Raji (cell line): ENCODE measurements around the gene UNC45A.

Source experiments
- POLR2A ChIP-seq: IDR thresholded peaks from 2 replicates; pipeline ENCODE4 v1.6.1; 2011; ENCODE audit warnings: low read depth, low read length, control low read depth; ENCODE audit not compliant: insufficient read depth

Gene UNC45A, protein sequence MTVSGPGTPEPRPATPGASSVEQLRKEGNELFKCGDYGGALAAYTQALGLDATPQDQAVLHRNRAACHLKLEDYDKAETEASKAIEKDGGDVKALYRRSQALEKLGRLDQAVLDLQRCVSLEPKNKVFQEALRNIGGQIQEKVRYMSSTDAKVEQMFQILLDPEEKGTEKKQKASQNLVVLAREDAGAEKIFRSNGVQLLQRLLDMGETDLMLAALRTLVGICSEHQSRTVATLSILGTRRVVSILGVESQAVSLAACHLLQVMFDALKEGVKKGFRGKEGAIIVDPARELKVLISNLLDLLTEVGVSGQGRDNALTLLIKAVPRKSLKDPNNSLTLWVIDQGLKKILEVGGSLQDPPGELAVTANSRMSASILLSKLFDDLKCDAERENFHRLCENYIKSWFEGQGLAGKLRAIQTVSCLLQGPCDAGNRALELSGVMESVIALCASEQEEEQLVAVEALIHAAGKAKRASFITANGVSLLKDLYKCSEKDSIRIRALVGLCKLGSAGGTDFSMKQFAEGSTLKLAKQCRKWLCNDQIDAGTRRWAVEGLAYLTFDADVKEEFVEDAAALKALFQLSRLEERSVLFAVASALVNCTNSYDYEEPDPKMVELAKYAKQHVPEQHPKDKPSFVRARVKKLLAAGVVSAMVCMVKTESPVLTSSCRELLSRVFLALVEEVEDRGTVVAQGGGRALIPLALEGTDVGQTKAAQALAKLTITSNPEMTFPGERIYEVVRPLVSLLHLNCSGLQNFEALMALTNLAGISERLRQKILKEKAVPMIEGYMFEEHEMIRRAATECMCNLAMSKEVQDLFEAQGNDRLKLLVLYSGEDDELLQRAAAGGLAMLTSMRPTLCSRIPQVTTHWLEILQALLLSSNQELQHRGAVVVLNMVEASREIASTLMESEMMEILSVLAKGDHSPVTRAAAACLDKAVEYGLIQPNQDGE

DNA sequence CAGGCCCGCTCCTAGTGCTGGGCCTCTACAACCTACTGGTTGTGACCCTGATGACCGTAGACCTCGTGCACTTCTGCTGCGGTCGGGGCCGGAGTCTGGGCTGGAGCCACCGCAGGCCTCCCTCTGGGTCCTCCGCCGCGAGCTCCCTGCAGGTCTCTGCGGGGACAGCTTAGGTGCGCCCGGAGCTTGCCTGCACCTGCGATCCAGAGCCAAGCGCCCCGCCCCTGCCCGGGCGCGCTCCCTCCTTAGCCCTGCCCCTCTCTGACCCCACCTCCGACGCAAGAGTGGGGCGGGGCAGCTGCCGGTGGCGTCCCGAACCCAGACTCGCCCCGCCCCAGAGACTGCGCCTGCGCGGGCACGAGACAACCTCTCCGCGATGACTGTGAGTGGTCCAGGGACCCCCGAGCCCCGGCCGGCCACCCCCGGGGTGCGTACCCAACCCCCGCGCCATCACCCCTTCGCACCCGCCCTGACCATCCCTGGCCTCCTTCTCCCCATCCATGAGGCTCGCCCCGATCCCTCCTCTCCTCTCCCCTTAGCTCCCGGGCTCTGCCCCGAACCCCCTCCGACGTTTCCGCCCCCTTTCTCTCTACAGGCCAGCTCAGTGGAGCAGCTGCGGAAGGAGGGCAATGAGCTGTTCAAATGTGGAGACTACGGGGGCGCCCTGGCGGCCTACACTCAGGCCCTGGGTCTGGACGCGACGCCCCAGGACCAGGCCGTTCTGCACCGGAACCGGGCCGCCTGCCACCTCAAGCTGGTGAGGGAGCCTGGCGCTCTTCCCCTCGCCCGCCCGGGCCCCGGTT lies at the start of gene UNC45A:
UNC45A (plus strand) TSS at position 337 of the 803 bp plus-strand sequence; CDS start at position 377, 40 bp downstream.
- TF ChIP-seq POLR2A = peak; percentile 72

DNA sequence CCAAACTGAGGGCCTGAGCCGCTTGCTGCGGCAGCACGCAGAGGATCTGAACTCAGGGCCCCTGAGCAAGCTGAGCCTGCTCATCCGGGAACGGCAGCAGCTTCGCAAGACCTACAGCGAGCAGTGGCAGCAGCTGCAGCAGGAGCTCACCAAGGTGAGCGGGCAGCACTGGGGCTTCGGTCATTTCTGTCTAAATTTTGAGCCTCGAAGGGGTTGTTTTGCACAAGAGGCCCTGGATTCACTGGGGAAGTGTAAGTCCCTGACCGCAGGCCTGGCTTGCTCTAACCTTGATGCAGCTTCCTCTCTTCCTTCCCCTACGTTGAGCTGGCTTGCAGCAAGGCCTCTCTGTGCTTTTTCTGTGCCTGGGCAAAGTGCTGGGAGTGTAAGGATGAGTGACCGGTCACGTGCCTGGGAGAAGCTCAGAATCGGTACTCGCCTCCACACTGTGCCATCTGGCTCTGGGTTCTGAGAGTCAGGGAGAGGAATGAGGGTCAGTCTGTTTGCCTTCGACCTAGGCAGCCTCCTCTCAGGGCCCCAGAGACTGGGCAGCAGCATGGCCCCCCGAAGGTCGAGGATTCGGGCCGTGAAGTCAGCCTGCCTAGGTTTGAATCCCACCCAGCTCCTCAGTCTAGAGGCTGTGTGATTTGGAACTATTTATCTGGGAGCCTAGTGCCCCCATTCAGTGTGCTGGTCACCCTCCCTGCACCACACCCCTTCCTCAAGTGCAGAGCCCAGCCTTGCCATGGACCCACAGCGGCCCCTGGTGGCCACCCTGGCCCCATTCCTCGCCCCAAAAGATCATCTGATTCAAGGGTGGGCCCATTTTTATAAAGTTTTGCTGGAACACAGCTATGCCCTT lies 49.4 kb upstream of the UNC45A start:
- no peak for TF ChIP-seq POLR2A

DNA sequence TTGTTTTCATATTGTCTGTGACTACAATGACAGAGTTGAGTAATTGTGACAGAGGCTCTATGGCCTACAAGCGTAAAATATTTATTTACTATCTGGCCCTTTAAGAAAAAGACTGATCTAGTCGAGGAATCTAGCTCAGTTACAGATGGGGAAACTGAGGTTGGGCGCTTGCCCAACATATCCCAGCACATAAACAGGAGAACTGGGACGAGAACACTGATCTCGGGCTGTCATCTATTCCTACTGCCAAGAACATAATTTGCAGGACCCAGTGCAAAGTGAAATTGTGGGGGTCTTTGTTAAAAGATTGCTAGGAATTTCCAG lies 48.8 kb upstream of the UNC45A start:
- no peak for TF ChIP-seq POLR2A

DNA sequence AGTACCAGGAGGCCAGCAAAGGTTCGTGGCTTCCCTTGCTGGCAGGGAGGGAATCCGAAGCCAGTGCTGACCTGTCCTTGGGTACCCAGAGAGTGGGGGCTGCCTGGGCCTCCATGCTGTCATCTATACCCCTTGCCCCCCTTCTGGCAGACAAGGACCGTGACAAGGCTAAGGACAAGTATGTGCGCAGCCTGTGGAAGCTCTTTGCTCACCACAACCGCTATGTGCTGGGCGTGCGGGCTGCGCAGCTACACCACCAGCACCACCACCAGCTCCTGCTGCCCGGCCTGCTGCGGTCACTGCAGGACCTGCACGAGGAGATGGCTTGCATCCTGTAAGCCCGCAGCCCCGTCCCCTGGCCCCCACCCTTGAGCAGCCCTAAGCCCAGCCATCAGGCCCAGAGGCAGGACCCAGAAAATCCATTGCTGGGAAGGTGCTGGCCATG lies 48.0 kb upstream of the UNC45A start:
- TF ChIP-seq POLR2A = no peak

DNA sequence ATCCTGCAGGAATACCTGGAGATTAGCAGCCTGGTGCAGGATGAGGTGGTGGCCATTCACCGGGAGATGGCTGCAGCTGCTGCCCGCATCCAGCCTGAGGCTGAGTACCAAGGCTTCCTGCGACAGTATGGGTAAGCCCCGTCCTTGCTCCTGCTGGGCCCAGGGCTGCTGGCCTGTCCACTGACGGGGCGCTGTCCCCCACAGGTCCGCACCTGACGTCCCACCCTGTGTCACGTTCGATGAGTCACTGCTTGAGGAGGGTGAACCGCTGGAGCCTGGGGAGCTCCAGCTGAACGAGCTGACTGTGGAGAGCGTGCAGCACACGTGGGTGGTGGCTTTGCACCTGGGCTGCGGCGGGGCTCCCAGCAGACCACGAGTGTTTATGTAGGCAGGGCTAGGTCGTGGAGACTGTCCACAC lies 45.8 kb upstream of the UNC45A start:
- TF ChIP-seq POLR2A = no peak

DNA sequence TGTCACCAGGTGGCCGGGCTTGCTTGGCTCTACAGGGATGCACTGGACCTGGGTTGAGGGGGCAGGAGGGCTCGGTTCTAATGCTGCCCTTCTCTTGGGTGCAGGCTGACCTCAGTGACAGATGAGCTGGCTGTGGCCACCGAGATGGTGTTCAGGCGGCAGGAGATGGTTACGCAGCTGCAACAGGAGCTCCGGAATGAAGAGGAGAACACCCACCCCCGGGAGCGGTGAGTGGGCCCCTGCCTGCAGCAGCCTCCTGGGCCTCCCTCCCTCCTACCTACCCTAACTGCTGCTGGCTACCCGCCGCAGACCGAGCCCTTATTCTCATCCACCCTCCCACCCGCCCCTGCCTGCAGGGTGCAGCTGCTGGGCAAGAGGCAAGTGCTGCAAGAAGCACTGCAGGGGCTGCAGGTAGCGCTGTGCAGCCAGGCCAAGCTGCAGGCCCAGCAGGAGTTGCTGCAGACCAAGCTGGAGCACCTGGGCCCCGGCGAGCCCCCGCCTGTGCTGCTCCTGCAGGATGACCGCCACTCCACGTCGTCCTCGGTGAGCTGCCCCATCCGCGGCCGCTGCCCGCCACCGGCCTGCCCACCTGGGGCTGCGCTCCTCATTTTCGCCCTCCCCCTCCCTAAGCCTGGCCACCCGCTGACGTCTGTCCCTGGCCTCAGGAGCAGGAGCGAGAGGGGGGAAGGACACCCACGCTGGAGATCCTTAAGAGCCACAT lies 45.2 kb upstream of the UNC45A start:
- TF ChIP-seq POLR2A = no peak

DNA sequence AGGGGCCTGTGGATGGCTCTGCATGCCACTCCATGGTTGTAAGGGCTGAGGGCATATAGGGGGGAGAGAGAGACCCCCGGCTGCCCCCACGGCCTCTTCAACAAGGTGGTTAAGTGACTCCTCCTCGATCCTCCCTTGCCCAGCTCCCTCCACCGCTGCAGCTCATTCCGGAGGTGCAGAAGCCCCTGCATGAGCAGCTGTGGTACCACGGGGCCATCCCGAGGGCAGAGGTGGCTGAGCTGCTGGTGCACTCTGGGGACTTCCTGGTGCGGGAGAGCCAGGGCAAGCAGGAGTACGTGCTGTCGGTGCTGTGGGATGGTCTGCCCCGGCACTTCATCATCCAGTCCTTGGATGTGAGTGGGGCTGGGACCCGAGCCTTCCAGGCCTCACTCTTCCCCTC lies 44.2 kb upstream of the UNC45A start:
- no peak for TF ChIP-seq POLR2A

DNA sequence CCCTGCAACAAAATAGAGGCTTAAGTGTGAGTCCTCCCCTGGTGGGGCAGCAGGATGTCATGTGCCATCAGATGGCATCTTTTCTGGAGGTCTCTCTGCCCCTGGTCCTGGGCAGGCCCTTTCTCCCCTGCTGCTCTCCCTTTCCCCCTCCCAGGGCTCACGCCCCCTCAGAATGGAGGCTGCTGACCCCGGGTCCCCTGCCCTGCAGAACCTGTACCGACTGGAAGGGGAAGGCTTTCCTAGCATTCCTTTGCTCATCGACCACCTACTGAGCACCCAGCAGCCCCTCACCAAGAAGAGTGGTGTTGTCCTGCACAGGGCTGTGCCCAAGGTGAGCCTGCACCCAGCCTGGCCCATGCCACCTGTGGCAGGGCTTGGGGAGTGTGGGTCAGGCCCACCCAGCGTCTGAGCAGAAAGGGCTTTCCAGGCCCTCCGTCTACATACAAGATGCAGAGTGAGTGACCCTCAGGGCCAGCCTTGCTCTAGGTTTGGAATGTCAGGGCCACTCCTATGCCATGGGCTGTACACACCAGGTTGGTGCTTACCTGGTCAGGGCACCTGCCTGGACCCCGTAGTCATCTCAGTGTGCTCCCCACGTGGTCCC lies 43.6 kb upstream of the UNC45A start:
- no peak for TF ChIP-seq POLR2A

DNA sequence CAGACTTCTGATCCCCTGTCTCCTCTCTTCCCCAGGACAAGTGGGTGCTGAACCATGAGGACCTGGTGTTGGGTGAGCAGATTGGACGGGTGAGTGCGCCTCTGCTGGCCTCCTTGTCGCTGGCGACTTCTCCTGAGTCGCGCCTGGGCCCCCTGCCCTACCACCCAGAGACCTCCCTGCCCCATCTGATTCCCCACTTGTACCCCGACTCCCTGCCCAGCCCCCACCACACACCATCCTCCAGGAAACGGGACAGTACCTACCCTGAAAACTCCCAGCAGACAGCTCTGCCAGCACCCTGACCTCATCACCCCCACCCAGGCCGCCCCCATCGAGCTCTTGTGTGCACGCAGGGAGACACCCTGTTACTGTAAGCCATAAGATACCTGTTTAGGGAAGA lies 43.1 kb upstream of the UNC45A start:
- no peak for TF ChIP-seq POLR2A

DNA sequence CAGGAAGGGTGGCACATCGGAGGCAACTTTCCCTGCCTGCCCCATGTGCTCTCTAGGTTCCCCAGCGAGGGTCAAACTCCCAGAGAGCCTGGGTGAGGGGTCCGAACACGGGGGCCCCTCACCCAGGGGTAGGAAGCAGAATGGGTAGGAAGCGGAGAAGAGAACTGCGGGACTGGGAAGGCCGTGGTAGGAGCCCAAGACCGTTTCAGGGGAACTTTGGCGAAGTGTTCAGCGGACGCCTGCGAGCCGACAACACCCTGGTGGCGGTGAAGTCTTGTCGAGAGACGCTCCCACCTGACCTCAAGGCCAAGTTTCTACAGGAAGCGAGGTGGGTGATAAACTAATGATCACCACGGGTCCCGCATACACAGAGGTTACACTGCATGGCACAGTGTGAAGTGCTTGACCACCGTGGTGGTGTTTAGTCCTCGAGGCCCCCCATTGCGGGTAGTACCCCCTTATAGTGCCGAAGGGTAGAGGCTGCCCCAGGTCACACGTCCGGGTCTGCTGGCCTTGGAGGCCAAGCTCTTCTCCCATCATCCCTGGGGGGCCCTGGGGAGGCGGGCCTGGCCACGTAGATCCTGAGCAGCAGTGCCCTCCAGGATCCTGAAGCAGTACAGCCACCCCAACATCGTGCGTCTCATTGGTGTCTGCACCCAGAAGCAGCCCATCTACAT lies 42.4 kb upstream of the UNC45A start:
- TF ChIP-seq POLR2A = no peak

DNA sequence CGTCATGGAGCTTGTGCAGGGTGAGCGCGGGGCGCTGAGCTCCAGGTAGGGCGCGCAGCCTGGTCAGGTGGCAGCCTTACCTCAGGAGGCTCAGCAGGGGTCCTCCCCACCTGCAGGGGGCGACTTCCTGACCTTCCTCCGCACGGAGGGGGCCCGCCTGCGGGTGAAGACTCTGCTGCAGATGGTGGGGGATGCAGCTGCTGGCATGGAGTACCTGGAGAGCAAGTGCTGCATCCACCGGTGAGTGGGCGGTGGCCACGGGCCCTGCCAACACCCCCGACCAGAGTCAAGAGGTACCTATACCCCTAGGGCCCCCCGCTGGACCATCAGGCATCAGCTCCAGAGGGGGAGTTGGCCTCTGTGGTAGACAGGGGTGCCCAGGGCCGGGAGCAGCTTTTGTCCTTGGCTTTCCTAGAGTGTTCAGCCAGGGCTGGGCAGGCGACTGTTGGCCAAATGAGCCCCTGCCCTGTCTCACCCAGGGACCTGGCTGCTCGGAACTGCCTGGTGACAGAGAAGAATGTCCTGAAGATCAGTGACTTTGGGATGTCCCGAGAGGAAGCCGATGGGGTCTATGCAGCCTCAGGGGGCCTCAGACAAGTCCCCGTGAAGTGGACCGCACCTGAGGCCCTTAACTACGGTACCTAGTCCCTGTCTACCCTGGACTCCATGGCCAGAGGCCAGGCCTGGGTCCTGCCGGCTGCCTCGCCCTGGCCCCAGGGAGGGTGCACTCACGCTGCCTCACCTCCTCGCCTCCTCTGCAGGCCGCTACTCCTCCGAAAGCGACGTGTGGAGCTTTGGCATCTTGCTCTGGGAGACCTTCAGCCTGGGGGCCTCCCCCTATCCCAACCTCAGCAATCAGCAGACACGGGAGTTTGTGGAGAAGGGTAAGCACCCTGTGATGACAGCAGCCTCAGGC lies 41.7 kb upstream of the UNC45A start:
- TF ChIP-seq POLR2A = no peak
